HFFc6 (cell line): ENCODE measurements around the gene MAGEL2. TPM values are rescaled to one million over a fixed set of nuclear protein-coding genes. Genes with fewer than 3 reads are reported as not detected.

Source experiments
- DNase-seq: peaks from one replicate; pipeline ENCODE4 v3.0.0-alpha.2; 2018
- H3K27ac Mint-ChIP-seq: 2 replicates; pipeline ENCODE4 v1.8.0; 2020; ENCODE audit warnings: mild to moderate bottlenecking, mixed read lengths
- H3K27me3 Mint-ChIP-seq: 2 replicates; pipeline ENCODE4 v1.8.0; 2021; ENCODE audit warnings: mild to moderate bottlenecking, moderate library complexity, mixed read lengths; ENCODE audit not compliant: insufficient read depth
- H3K36me3 Mint-ChIP-seq: 2 replicates; pipeline ENCODE4 v1.8.0; 2021; ENCODE audit warnings: low read depth, mixed read lengths
- H3K4me1 Mint-ChIP-seq: 2 replicates; pipeline ENCODE4 v1.8.0; 2020; ENCODE audit warnings: low read depth, mixed read lengths
- H3K4me3 Mint-ChIP-seq: 2 replicates; pipeline ENCODE4 v1.8.0; 2020; ENCODE audit warnings: mild to moderate bottlenecking, moderate library complexity, mixed read lengths
- H3K9me3 Mint-ChIP-seq: 2 replicates; pipeline ENCODE4 v1.8.0; 2020; ENCODE audit warnings: mild to moderate bottlenecking, mixed read lengths
- long read RNA-seq: library from polyadenylated mRNA; unstranded; transcript quantifications from one replicate; pipeline ENCODE4 v2.0.0, GENCODE V29; 2019
- total RNA-seq, 6 experiments: library from RNA; stranded (reverse); fragmentation: NEBNext Ultra II Directional; extraction: Animal tissue kit (Norgen Biotek cat#: 25700); gene quantifications; 2 replicates in 1 of 6; 3 replicates in 5 of 6; pipeline ENCODE4 v1.2.3, GENCODE V29; 2021
- TF ChIP-seq, protein P1 (sequence below): fragments of 200-600 bp; sonication (generic); IDR thresholded peaks from 2 replicates; pipeline ENCODE4 v1.5.0; 2021; ENCODE audit warnings: antibody characterized with exemption, mild to moderate bottlenecking

Gene MAGEL2
- total RNA-seq, result under 1 TPM in 2 of 6 experiments, not detected in 4; 0.08 to 0.11 TPM
- long read RNA-seq, result 0 reads

- TF ChIP-seq, protein P1, sequence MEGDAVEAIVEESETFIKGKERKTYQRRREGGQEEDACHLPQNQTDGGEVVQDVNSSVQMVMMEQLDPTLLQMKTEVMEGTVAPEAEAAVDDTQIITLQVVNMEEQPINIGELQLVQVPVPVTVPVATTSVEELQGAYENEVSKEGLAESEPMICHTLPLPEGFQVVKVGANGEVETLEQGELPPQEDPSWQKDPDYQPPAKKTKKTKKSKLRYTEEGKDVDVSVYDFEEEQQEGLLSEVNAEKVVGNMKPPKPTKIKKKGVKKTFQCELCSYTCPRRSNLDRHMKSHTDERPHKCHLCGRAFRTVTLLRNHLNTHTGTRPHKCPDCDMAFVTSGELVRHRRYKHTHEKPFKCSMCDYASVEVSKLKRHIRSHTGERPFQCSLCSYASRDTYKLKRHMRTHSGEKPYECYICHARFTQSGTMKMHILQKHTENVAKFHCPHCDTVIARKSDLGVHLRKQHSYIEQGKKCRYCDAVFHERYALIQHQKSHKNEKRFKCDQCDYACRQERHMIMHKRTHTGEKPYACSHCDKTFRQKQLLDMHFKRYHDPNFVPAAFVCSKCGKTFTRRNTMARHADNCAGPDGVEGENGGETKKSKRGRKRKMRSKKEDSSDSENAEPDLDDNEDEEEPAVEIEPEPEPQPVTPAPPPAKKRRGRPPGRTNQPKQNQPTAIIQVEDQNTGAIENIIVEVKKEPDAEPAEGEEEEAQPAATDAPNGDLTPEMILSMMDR, result no peak
- Mint-ChIP-seq H3K27ac (no peak within 1 kb of the TSS), H3K4me3 (no peak within 1 kb of the TSS), H3K27me3 (no peaks in the 10 kb centered on the region), H3K9me3 (peaks cover 4% of the 10 kb centered on the region; the same call in 1 of the 2 replicates), H3K36me3 (no peaks in the 10 kb centered on the region), H3K4me1 (peaks cover 3% of the 10 kb centered on the region; the same call in 1 of the 2 replicates)
- no peak for DNase-seq
These were observed at the start of gene MAGEL2 for GRCh38 chr15:23647421-23648370. Gene MAGEL2 (minus strand): TSS chr15:23647867. CDS start chr15:23647742, 125 bp downstream.

DNA sequence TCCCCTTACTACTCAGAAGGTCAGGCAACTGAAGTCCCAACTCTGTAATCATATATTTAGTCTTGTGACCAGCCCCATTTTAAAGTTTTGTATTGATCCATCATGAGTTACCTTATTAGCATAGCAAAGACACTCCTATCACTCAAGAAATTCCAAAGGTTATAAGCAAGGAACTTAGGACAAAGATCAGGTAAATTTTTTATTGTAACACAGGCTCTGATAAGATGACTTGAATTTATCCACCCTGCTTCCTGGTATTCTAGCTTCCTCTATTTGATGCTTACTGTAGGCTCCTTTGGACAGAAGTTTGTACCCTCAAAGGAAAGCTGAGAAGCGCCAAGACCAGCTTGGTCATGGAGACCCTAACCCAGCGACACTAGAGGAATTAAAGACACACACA lies 47.6 kb upstream of the MAGEL2 start:
- no peak for DNase-seq
- TF ChIP-seq, protein P1, result no peak
- H3K27ac Mint-ChIP-seq, result no peak overlapping the region
- H3K9me3 Mint-ChIP-seq, result peaks cover 36% of the 10 kb centered on the region
- peaks cover 1% of the 10 kb centered on the region; the same call in 1 of the 2 replicates for H3K27me3 Mint-ChIP-seq
- H3K4me1 Mint-ChIP-seq, result no peaks in the 10 kb centered on the region
- no peaks in the 10 kb centered on the region; the same call in 1 of the 2 replicates for H3K36me3 Mint-ChIP-seq
- no peak overlapping the region for H3K4me3 Mint-ChIP-seq

DNA sequence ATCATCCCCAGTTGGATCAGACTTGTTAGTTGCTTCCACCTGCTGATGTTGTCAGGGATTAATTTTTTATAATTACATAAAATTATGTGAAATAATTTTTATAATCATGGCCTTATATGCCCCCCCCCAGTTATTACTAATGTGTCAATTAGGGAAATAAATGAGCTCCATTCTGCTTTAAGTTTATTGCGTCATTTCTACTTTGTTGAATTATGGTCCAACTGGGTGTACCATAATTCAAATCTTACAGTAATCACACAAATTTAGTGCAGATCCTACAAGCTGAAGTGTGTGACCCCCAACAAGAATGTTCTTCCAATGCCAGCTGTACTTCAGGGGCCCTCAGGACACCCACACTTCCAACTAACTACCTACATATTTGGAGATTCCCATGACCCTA lies 46.9 kb upstream of the MAGEL2 start:
- peaks cover 1% of the 10 kb centered on the region; the same call in 1 of the 2 replicates for H3K27me3 Mint-ChIP-seq
- H3K4me3 Mint-ChIP-seq, result no peak overlapping the region
- peaks cover 43% of the 10 kb centered on the region for H3K9me3 Mint-ChIP-seq
- TF ChIP-seq, protein P1, result no peak
- no peak overlapping the region for H3K27ac Mint-ChIP-seq
- no peak for DNase-seq
- no peaks in the 10 kb centered on the region for H3K4me1 Mint-ChIP-seq
- H3K36me3 Mint-ChIP-seq, result no peaks in the 10 kb centered on the region; the same call in 1 of the 2 replicates

GRCh38 chr15:23690450-23690852 lies 42.8 kb upstream of the MAGEL2 start:
- Mint-ChIP-seq H3K27ac (no peak overlapping the region), H3K36me3 (no peaks in the 10 kb centered on the region; the same call in 1 of the 2 replicates), H3K27me3 (no peaks in the 10 kb centered on the region), H3K4me1 (no peaks in the 10 kb centered on the region), H3K4me3 (no peak overlapping the region), H3K9me3 (peaks cover 60% of the 10 kb centered on the region)
- no peak for DNase-seq
- TF ChIP-seq, protein P1, result no peak

- H3K4me1 Mint-ChIP-seq, result no peaks in the 10 kb centered on the region
- no peak for DNase-seq
- H3K27me3 Mint-ChIP-seq, result no peaks in the 10 kb centered on the region
- H3K36me3 Mint-ChIP-seq, result no peaks in the 10 kb centered on the region; the same call in 1 of the 2 replicates
- H3K9me3 Mint-ChIP-seq, result peaks cover 58% of the 10 kb centered on the region
- H3K27ac Mint-ChIP-seq, result no peak overlapping the region
- TF ChIP-seq, protein P1, result no peak
- H3K4me3 Mint-ChIP-seq, result no peak overlapping the region
These were observed 42.3 kb upstream of the MAGEL2 start for GRCh38 chr15:23690015-23690414.
